K562 (cell line): ENCODE measurements around the gene SPTBN4. TPM values are rescaled to one million over a fixed set of nuclear protein-coding genes. Genes with fewer than 3 reads are reported as not detected.

Experiments
- ARID2 ChIP-seq: fragments of 450-650 bp; IDR thresholded peaks from 2 replicates; pipeline ENCODE4 v1.6.1; 2017; ENCODE audit warnings: antibody characterized with exemption, mild to moderate bottlenecking
- BRD4 ChIP-seq: fragments of 200-600 bp; sonication (generic); IDR thresholded peaks from 2 replicates; pipeline ENCODE4 v1.6.1; 2017; ENCODE audit warnings: inconsistent platforms
- CBX1 ChIP-seq: sonication (generic); IDR thresholded peaks from 2 replicates; pipeline ENCODE4 v1.6.1; 2016; ENCODE audit warnings: antibody characterized with exemption, low read depth, mild to moderate bottlenecking
- CHD1 ChIP-seq: fragments of 200-600 bp; sonication (generic); IDR thresholded peaks from one replicate; pipeline ENCODE4 v1.6.1; 2012; ENCODE audit warnings: mild to moderate bottlenecking, moderate library complexity, low read length, inconsistent platforms
- DIDO1 ChIP-seq: fragments of 450-650 bp; IDR thresholded peaks from 2 replicates; pipeline ENCODE4 v1.6.1; 2016; ENCODE audit warnings: low read depth, missing biosample characterization, missing genetic modification characterization
- ELF4 ChIP-seq: fragments of 450-650 bp; formaldehyde crosslinking; IDR thresholded peaks from 2 replicates; pipeline ENCODE4 v1.4.0; 2022; ENCODE audit warnings: missing genetic modification characterization
- HMGN3 ChIP-seq: IDR thresholded peaks from 2 replicates; pipeline ENCODE4 v1.6.1; 2011; ENCODE audit warnings: borderline replicate concordance, low read depth, mild to moderate bottlenecking, mixed read lengths, low read length; ENCODE audit not compliant: insufficient read length; ENCODE audit errors: extremely low read depth
- MLLT1 ChIP-seq, 2 experiments: fragments of 450-650 bp; IDR thresholded peaks; 2 replicates each; pipeline ENCODE4 v1.6.1; 2016
- POLR2B ChIP-seq: fragments of 450-650 bp; IDR thresholded peaks from 2 replicates; pipeline ENCODE4 v1.6.1; 2018; ENCODE audit warnings: low read depth; ENCODE audit not compliant: partially characterized antibody
- PURB ChIP-seq: sonication (generic); formaldehyde crosslinking; IDR thresholded peaks from 2 replicates; pipeline ENCODE4 v1.9.0; 2021; ENCODE audit warnings: low read depth, mild to moderate bottlenecking, missing genetic modification reagents
- VEZF1 ChIP-seq: fragments of 200-800 bp; sonication (Bioruptor generic); IDR thresholded peaks from 2 replicates; pipeline ENCODE4 v1.6.1; 2017; ENCODE audit warnings: missing genetic modification characterization, missing compliant biosample characterization
- ZNF740 ChIP-seq, 3 experiments: fragments of 200-800 bp in 1 of 3; sonication (Bioruptor generic) in 1 of 3; sonication (generic) in 1 of 3; formaldehyde crosslinking in 1 of 3; IDR thresholded peaks; 2 replicates each; pipeline versions ENCODE4 v1.6.1 to v1.8.0; 2016 to 2022; ENCODE audit warnings: mild to moderate bottlenecking in 2 of 3, missing compliant biosample characterization in 2 of 3, missing genetic modification characterization in 2 of 3, missing genetic modification reagents in 1 of 3
- polyA plus RNA-seq, 8 experiments: library from polyadenylated mRNA; depleted of rRNA in 4 of 8; stranded (reverse) in 5 of 8; unstranded in 3 of 8; fragments of >200 nt; fragmentation: Nextera tagmentation in 2 of 8; fragmentation: Illumina TruSeq in 1 of 8; extraction: Ambion mirVana in 2 of 8; extraction: Trizol in 1 of 8; gene quantifications; 2 replicates each; pipeline versions ENCODE4 v1.2.1 to v1.2.3, GENCODE V29; 2011 to 2014; ENCODE audit warnings: inconsistent platforms in 1 of 8, missing spikeins in 1 of 8
- total RNA-seq, 7 experiments: library from RNA; depleted of rRNA in 6 of 7; stranded (reverse); fragments of >200 nt in 6 of 7; fragmentation: Illumina TruSeq in 2 of 7; extraction: Trizol in 2 of 7; gene quantifications; 2 replicates each; pipeline versions ENCODE4 v1.2.1 to v1.2.3, GENCODE V29; 2011 to 2021; ENCODE audit warnings: low replicate concordance in 1 of 7
- TF ChIP-seq, protein P1 (sequence below), 2 experiments: fragments of 450-650 bp; formaldehyde crosslinking in 1 of 2; IDR thresholded peaks; 2 replicates each; pipeline versions ENCODE4 v1.4.0 to v1.6.1; 2014 to 2020; ENCODE audit warnings: mild to moderate bottlenecking in 2 of 2, borderline replicate concordance in 1 of 2, low read depth in 1 of 2

SPTBN4 gene
- total and polyA plus RNA-seq, 9 of the 15 experiments (the other 6 are each of a cell fraction or from before 2014, with no cell fraction given) = 0.01 to 1.5 (median 0.86) TPM

GRCh38 chr19:40433391-40434216, 33.2 kb upstream of the SPTBN4 start (continued):
- TF ChIP-seq, protein P1, sequence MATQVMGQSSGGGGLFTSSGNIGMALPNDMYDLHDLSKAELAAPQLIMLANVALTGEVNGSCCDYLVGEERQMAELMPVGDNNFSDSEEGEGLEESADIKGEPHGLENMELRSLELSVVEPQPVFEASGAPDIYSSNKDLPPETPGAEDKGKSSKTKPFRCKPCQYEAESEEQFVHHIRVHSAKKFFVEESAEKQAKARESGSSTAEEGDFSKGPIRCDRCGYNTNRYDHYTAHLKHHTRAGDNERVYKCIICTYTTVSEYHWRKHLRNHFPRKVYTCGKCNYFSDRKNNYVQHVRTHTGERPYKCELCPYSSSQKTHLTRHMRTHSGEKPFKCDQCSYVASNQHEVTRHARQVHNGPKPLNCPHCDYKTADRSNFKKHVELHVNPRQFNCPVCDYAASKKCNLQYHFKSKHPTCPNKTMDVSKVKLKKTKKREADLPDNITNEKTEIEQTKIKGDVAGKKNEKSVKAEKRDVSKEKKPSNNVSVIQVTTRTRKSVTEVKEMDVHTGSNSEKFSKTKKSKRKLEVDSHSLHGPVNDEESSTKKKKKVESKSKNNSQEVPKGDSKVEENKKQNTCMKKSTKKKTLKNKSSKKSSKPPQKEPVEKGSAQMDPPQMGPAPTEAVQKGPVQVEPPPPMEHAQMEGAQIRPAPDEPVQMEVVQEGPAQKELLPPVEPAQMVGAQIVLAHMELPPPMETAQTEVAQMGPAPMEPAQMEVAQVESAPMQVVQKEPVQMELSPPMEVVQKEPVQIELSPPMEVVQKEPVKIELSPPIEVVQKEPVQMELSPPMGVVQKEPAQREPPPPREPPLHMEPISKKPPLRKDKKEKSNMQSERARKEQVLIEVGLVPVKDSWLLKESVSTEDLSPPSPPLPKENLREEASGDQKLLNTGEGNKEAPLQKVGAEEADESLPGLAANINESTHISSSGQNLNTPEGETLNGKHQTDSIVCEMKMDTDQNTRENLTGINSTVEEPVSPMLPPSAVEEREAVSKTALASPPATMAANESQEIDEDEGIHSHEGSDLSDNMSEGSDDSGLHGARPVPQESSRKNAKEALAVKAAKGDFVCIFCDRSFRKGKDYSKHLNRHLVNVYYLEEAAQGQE (IDR thresholded peaks at IDR 0.05; ENCODE audit: borderline replicate concordance) = peak; percentile 55
- TF ChIP-seq, protein P1 (CRISPR knock-in tag; IDR thresholded peaks at IDR 0.05; ENCODE audit: low read depth) = no peak
- TF ChIP-seq VEZF1 (CRISPR knock-in tag) = peak; percentile 98
- no peak for TF ChIP-seq ARID2
- TF ChIP-seq ZNF740 (CRISPR knock-in tag; IDR thresholded peaks at IDR 0.05) = no peak
- TF ChIP-seq ZNF740 (tag; IDR thresholded peaks at IDR 0.05) = peak in 1 of 2 experiments; percentile 56; a peak in 1 of 4 replicates
- peak; percentile 51 to 63; a peak in 1 of 4 replicates for TF ChIP-seq MLLT1 (IDR thresholded peaks at IDR 0.05)
- peak; percentile 61 for TF ChIP-seq POLR2B
- peak; percentile 85; the same call in 1 of the 2 replicates for TF ChIP-seq BRD4
- TF ChIP-seq CBX1 = 0 out of 2 replicates have a peak, but pooled peaks have one; percentile 69
- 0 out of 2 replicates have a peak, but pooled peaks have one; percentile 24 for TF ChIP-seq ELF4 (CRISPR knock-in tag)
- peak; percentile 91 for TF ChIP-seq HMGN3
- TF ChIP-seq PURB (CRISPR knock-in tag) = no peak
- peak; percentile 74 for TF ChIP-seq CHD1
- TF ChIP-seq DIDO1 (tag) = no peak
